NCI-H524 (cell line): Measurements from ENCODE around the gene NEGR1.
A peak's percentile ranks its signal among the peaks of the same experiment; 100 is the strongest.
"Not testable (repeated sequence)": the region's sequence is repeated elsewhere in the genome, so short reads cannot be mapped to it uniquely, and the experiment has no call there.

Source experiments
- DNase-seq, 2 experiments: peaks; one replicate each; lab custom pipeline; 2025; lab: John Stamatoyannopoulos, UW

The NEGR1 gene

GRCh38 chr1:71940261-71940660 lies 342.1 kb downstream of the NEGR1 start:
- no peak for DNase-seq

- no peak for DNase-seq
These were observed 351.8 kb downstream of the NEGR1 start for GRCh38 chr1:71930511-71930910.

GRCh38 chr1:71921935-71922559 lies 360.3 kb downstream of the NEGR1 start:
- no peak for DNase-seq

GRCh38 chr1:71921204-71921603 lies 361.1 kb downstream of the NEGR1 start:
- DNase-seq, result no peak

GRCh38 chr1:71920556-71920955 lies 361.8 kb downstream of the NEGR1 start:
- no peak for DNase-seq

GRCh38 chr1:71919811-71920509 lies 362.4 kb downstream of the NEGR1 start:
- peak; percentile 49 to 71 for DNase-seq

- no peak for DNase-seq
These were observed 363.7 kb downstream of the NEGR1 start for GRCh38 chr1:71918630-71919029.

- no peak for DNase-seq
These were observed 365.4 kb downstream of the NEGR1 start for GRCh38 chr1:71916894-71917293.

GRCh38 chr1:71914626-71915025 lies 367.7 kb downstream of the NEGR1 start:
- DNase-seq, result no peak

- DNase-seq, result no peak
These were observed 373.4 kb downstream of the NEGR1 start for GRCh38 chr1:71908871-71909390.

GRCh38 chr1:71908303-71908702 lies 374.0 kb downstream of the NEGR1 start:
- no peak for DNase-seq

GRCh38 chr1:71899881-71900280 lies 382.5 kb downstream of the NEGR1 start:
- no peak for DNase-seq

- DNase-seq, result not testable (repeated sequence)
These were observed 394.2 kb downstream of the NEGR1 start for GRCh38 chr1:71888166-71888565.

GRCh38 chr1:71885171-71885570 lies 397.2 kb downstream of the NEGR1 start:
- DNase-seq, result no peak

GRCh38 chr1:71882637-71883036 lies 399.7 kb downstream of the NEGR1 start:
- no peak for DNase-seq

- DNase-seq, result no peak
These were observed 400.1 kb downstream of the NEGR1 start for GRCh38 chr1:71882226-71882625.

GRCh38 chr1:71881611-71882010 lies 400.7 kb downstream of the NEGR1 start:
- DNase-seq, result no peak

- DNase-seq, result no peak
These were observed 413.0 kb downstream of the NEGR1 start for GRCh38 chr1:71869326-71869725.

GRCh38 chr1:71862756-71863155 lies 419.6 kb downstream of the NEGR1 start:
- no peak for DNase-seq

- DNase-seq, result no peak
These were observed 421.3 kb downstream of the NEGR1 start for GRCh38 chr1:71861022-71861421.

GRCh38 chr1:71859806-71860205 lies 422.5 kb downstream of the NEGR1 start:
- DNase-seq, result no peak

- no peak for DNase-seq
These were observed 424.5 kb downstream of the NEGR1 start for GRCh38 chr1:71857862-71858261.

GRCh38 chr1:71853360-71853759 lies 429.0 kb downstream of the NEGR1 start:
- DNase-seq, result no peak

- DNase-seq, result no peak
These were observed 431.4 kb downstream of the NEGR1 start for GRCh38 chr1:71850936-71851335.
